SK-N-MC (cell line): Measurements from ENCODE around the gene SLC7A1.
A peak's percentile ranks its signal among the peaks of the same experiment; 100 is the strongest.

Experiments
- DNase-seq: peaks from one replicate; pipeline ENCODE4 v3.0.0-alpha.2; 2011; ENCODE audit warnings: low read depth, low spot score
- H3K27ac ChIP-seq: fragments of 200-600 bp; sonication (generic); 2 replicates; pipeline ENCODE4 v1.5.1; 2016; ENCODE audit warnings: mixed run types
- H3K36me3 ChIP-seq: fragments of 200-600 bp; sonication (generic); 2 replicates; pipeline ENCODE4 v1.6.1; 2017; ENCODE audit warnings: antibody characterized with exemption, low read length, mixed read lengths; ENCODE audit not compliant: insufficient read depth
- H3K4me3 ChIP-seq: fragments of 200-600 bp; sonication (generic); 2 replicates; pipeline ENCODE4 v1.5.1; 2016
- H3K9ac ChIP-seq: fragments of 200-600 bp; sonication (generic); 2 replicates; pipeline ENCODE4 v1.8.0; 2017; ENCODE audit warnings: mixed run types, mixed read lengths; ENCODE audit not compliant: insufficient read length
- H3K9me3 ChIP-seq: fragments of 200-600 bp; sonication (generic); 2 replicates; pipeline ENCODE4 v1.6.1; 2017; ENCODE audit warnings: low read depth, mild to moderate bottlenecking, antibody characterized with exemption, low read length, moderate library complexity, mixed read lengths
- EZH2 ChIP-seq: fragments of 200-600 bp; sonication (generic); IDR thresholded peaks from one replicate; pipeline ENCODE4 v1.6.1; 2017; ENCODE audit warnings: antibody characterized with exemption
- FOXP2 ChIP-seq: optimal IDR thresholded peaks from 2 replicates; pipeline ENCODE3; 2011; ENCODE audit warnings: mild to moderate bottlenecking, moderate library complexity; ENCODE audit not compliant: insufficient read depth; ENCODE audit errors: extremely low read length, control extremely low read depth
- POLR2AphosphoS5 ChIP-seq: IDR thresholded peaks from 2 replicates; pipeline ENCODE4 v1.6.1; 2012; ENCODE audit warnings: mild to moderate bottlenecking, low read depth, low read length, borderline replicate concordance

Gene SLC7A1

GRCh38 chr13:29511106-29511796 is 84.2 kb downstream of the SLC7A1 start:
- H3K4me3 ChIP-seq, result no peak overlapping the region
- no peak for DNase-seq
- TF ChIP-seq POLR2AphosphoS5 (no peak), EZH2 (no peak), FOXP2 (no peak)
- peaks cover 35% of the 10 kb centered on the region; the same call in 1 of the 2 replicates for H3K36me3 ChIP-seq
- no peak overlapping the region for H3K9ac ChIP-seq
- no peaks in the 10 kb centered on the region for H3K9me3 ChIP-seq
- no peak overlapping the region for H3K27ac ChIP-seq

GRCh38 chr13:29510651-29511084 is 84.8 kb downstream of the SLC7A1 start:
- Histone ChIP-seq H3K9ac (no peak overlapping the region), H3K9me3 (no peaks in the 10 kb centered on the region), H3K4me3 (no peak overlapping the region), H3K36me3 (peaks cover 29% of the 10 kb centered on the region; the same call in 1 of the 2 replicates), H3K27ac (no peak overlapping the region)
- no peak for DNase-seq
- TF ChIP-seq FOXP2, result no peak

GRCh38 chr13:29509999-29510589 is 85.4 kb downstream of the SLC7A1 start:
- TF ChIP-seq EZH2 (no peak), FOXP2 (no peak), POLR2AphosphoS5 (no peak)
- no peak overlapping the region for H3K4me3 ChIP-seq
- H3K36me3 ChIP-seq, result peaks cover 24% of the 10 kb centered on the region; the same call in 1 of the 2 replicates
- no peak for DNase-seq
- no peaks in the 10 kb centered on the region for H3K9me3 ChIP-seq
- no peak overlapping the region for H3K27ac ChIP-seq
- H3K9ac ChIP-seq, result no peak overlapping the region

- no peaks in the 10 kb centered on the region for H3K9me3 ChIP-seq
- H3K27ac ChIP-seq, result no peak overlapping the region
- H3K36me3 ChIP-seq, result peaks cover 11% of the 10 kb centered on the region; the same call in 1 of the 2 replicates
- no peak for DNase-seq
- H3K4me3 ChIP-seq, result no peak overlapping the region
- H3K9ac ChIP-seq, result no peak overlapping the region
- TF ChIP-seq EZH2 (no peak), POLR2AphosphoS5 (no peak), FOXP2 (no peak)
Observed at GRCh38 chr13:29508876-29509252, 86.6 kb downstream of the SLC7A1 start.

GRCh38 chr13:29508130-29508875 is 87.2 kb downstream of the SLC7A1 start:
- H3K9ac ChIP-seq, result no peak overlapping the region
- peaks cover 6% of the 10 kb centered on the region; the same call in 1 of the 2 replicates for H3K36me3 ChIP-seq
- peak; percentile 40 for DNase-seq
- TF ChIP-seq FOXP2 (no peak), EZH2 (no peak), POLR2AphosphoS5 (no peak)
- H3K9me3 ChIP-seq, result no peaks in the 10 kb centered on the region
- no peak overlapping the region for H3K27ac ChIP-seq
- H3K4me3 ChIP-seq, result no peak overlapping the region

GRCh38 chr13:29507356-29507755 is 88.1 kb downstream of the SLC7A1 start:
- H3K9ac ChIP-seq, result no peak overlapping the region
- no peak overlapping the region for H3K27ac ChIP-seq
- no peak overlapping the region for H3K4me3 ChIP-seq
- DNase-seq, result no peak
- no peaks in the 10 kb centered on the region; the same call in 1 of the 2 replicates for H3K36me3 ChIP-seq
- TF ChIP-seq EZH2 (no peak), POLR2AphosphoS5 (no peak), FOXP2 (no peak)
- H3K9me3 ChIP-seq, result no peaks in the 10 kb centered on the region

- TF ChIP-seq EZH2 (no peak), POLR2AphosphoS5 (no peak), FOXP2 (no peak)
- Histone ChIP-seq H3K4me3 (no peak overlapping the region), H3K9ac (no peak overlapping the region), H3K36me3 (no peaks in the 10 kb centered on the region; the same call in 1 of the 2 replicates), H3K9me3 (no peaks in the 10 kb centered on the region), H3K27ac (no peak overlapping the region)
- DNase-seq, result no peak
Observed at GRCh38 chr13:29505950-29506349, 89.5 kb downstream of the SLC7A1 start.

- TF ChIP-seq EZH2 (no peak), POLR2AphosphoS5 (no peak), FOXP2 (no peak)
- no peak for DNase-seq
- Histone ChIP-seq H3K36me3 (no peaks in the 10 kb centered on the region), H3K9ac (no peak overlapping the region), H3K27ac (no peak overlapping the region), H3K4me3 (no peak overlapping the region), H3K9me3 (no peaks in the 10 kb centered on the region)
Observed at GRCh38 chr13:29505511-29505910, 90.0 kb downstream of the SLC7A1 start.

- no peak overlapping the region for H3K27ac ChIP-seq
- no peak overlapping the region for H3K4me3 ChIP-seq
- H3K36me3 ChIP-seq, result no peaks in the 10 kb centered on the region
- no peak overlapping the region for H3K9ac ChIP-seq
- TF ChIP-seq FOXP2 (no peak), POLR2AphosphoS5 (no peak), EZH2 (no peak)
- H3K9me3 ChIP-seq, result no peaks in the 10 kb centered on the region
- DNase-seq, result no peak
Observed at GRCh38 chr13:29504691-29505090, 90.8 kb downstream of the SLC7A1 start.
